Measurements from ENCODE around the gene ZDHHC4.

Gene ZDHHC4

GRCh38 chr7:6600093-6600492 is 22.8 kb downstream of the ZDHHC4 start:
- in situ Hi-C loops (cut with MboI; ENCODE audit: low sequenced_read_pairs): no loop called here

- in situ Hi-C loops (cut with MboI; ENCODE audit: low sequenced_read_pairs): no loop called here
Observed at GRCh38 chr7:6604458-6604857, 27.2 kb downstream of the ZDHHC4 start.

- in situ Hi-C loops (cut with MboI; ENCODE audit: low sequenced_read_pairs): no loop called here
Observed at GRCh38 chr7:6606866-6607583, 29.8 kb downstream of the ZDHHC4 start.

GRCh38 chr7:6607651-6608051 is 30.4 kb downstream of the ZDHHC4 start:
- in situ Hi-C loops (cut with MboI; ENCODE audit: low sequenced_read_pairs): no loop called here

GRCh38 chr7:6608081-6608480 is 30.8 kb downstream of the ZDHHC4 start:
- in situ Hi-C loops (cut with MboI; ENCODE audit: low sequenced_read_pairs): no loop called here

GRCh38 chr7:6608794-6609193 is 31.5 kb downstream of the ZDHHC4 start:
- in situ Hi-C loops (cut with MboI; ENCODE audit: low sequenced_read_pairs): no loop called here

GRCh38 chr7:6612819-6613218 is 35.6 kb downstream of the ZDHHC4 start:
- in situ Hi-C loops (cut with MboI; ENCODE audit: low sequenced_read_pairs): no loop called here

GRCh38 chr7:6613706-6614105 is 36.5 kb downstream of the ZDHHC4 start:
- in situ Hi-C loops (cut with MboI; ENCODE audit: low sequenced_read_pairs): no loop called here

- in situ Hi-C loops (cut with MboI; ENCODE audit: low sequenced_read_pairs): no loop called here
Observed at GRCh38 chr7:6614953-6615722, 37.9 kb downstream of the ZDHHC4 start, which contains the start of gene ZNF853. TSS of gene ZNF853 (plus strand) at chr7:6615610. CDS start at chr7:6616175, 565 bp downstream.

- in situ Hi-C loops (cut with MboI; ENCODE audit: low sequenced_read_pairs): no loop called here
Observed at GRCh38 chr7:6615723-6616555, 38.7 kb downstream of the ZDHHC4 start.

- in situ Hi-C loops (cut with MboI; ENCODE audit: low sequenced_read_pairs): no loop called here
Observed at GRCh38 chr7:6616854-6617643, 39.8 kb downstream of the ZDHHC4 start.

- in situ Hi-C loops (cut with MboI; ENCODE audit: low sequenced_read_pairs): no loop called here
Observed at GRCh38 chr7:6618621-6619020, 41.4 kb downstream of the ZDHHC4 start.

- in situ Hi-C loops (cut with MboI; ENCODE audit: low sequenced_read_pairs): no loop called here
Observed at GRCh38 chr7:6619961-6620360, 42.7 kb downstream of the ZDHHC4 start.

- in situ Hi-C loops (cut with MboI; ENCODE audit: low sequenced_read_pairs): no loop called here
Observed at GRCh38 chr7:6621195-6622133, 44.2 kb downstream of the ZDHHC4 start.

- in situ Hi-C loops (cut with MboI; ENCODE audit: low sequenced_read_pairs): no loop called here
Observed at GRCh38 chr7:6622134-6622710, 45.0 kb downstream of the ZDHHC4 start.

GRCh38 chr7:6623589-6624245 is 46.5 kb downstream of the ZDHHC4 start:
- in situ Hi-C loops (cut with MboI; ENCODE audit: low sequenced_read_pairs): no loop called here

GRCh38 chr7:6624246-6624611 is 47.0 kb downstream of the ZDHHC4 start:
- in situ Hi-C loops (cut with MboI; ENCODE audit: low sequenced_read_pairs): no loop called here

GRCh38 chr7:6628045-6628444 is 50.8 kb downstream of the ZDHHC4 start:
- in situ Hi-C loops (cut with MboI; ENCODE audit: low sequenced_read_pairs): no loop called here

Measured in HL-60/S4 (cell line).